NCI-H345 (cell line): ENCODE data around the gene ZC2HC1C.
"Not testable (repeated sequence)": the region's sequence is repeated elsewhere in the genome, so short reads cannot be mapped to it uniquely, and the experiment has no call there.

Source experiments
- DNase-seq: peaks from one replicate; lab custom pipeline; 2025; lab: John Stamatoyannopoulos, UW

ZC2HC1C gene

GRCh38 chr14:75059642-75060041 lies 9.8 kb upstream of the ZC2HC1C start:
- DNase-seq, result no peak

GRCh38 chr14:75060420-75060819 lies 9.0 kb upstream of the ZC2HC1C start:
- no peak for DNase-seq

- no peak for DNase-seq
Measured at GRCh38 chr14:75063013-75063412, 6.4 kb upstream of the ZC2HC1C start.

- peak; percentile 94 for DNase-seq
Measured at GRCh38 chr14:75063491-75064204, 5.8 kb upstream of the ZC2HC1C start, which contains the start of gene ACYP1. ACYP1 (minus strand) TSS chr14:75064024; CDS start chr14:75063553, 471 bp downstream.

GRCh38 chr14:75064205-75064567 lies 5.3 kb upstream of the ZC2HC1C start:
- DNase-seq, result no peak

GRCh38 chr14:75066691-75067090 lies 2.8 kb upstream of the ZC2HC1C start:
- no peak for DNase-seq

GRCh38 chr14:75067212-75067611 lies 2.2 kb upstream of the ZC2HC1C start:
- no peak for DNase-seq

- DNase-seq, result not testable (repeated sequence)
Measured at GRCh38 chr14:75067765-75068164, 1.7 kb upstream of the ZC2HC1C start.

- DNase-seq, result no peak
Measured at GRCh38 chr14:75068294-75069120, 934 bp upstream of the ZC2HC1C start.

- DNase-seq, result peak; percentile 56
Measured at GRCh38 chr14:75069811-75070145, 337 bp downstream of the ZC2HC1C start.

- DNase-seq, result no peak
Measured at GRCh38 chr14:75070383-75070782, 942 bp downstream of the ZC2HC1C start.

- DNase-seq, result no peak
Measured at GRCh38 chr14:75077794-75078193, 8.4 kb downstream of the ZC2HC1C start.

- no peak for DNase-seq
Measured at GRCh38 chr14:75079521-75079920, 10.1 kb downstream of the ZC2HC1C start.

GRCh38 chr14:75081660-75082229 lies 12.3 kb downstream of the ZC2HC1C start:
- DNase-seq, result no peak

- DNase-seq, result no peak
Measured at GRCh38 chr14:75083271-75083670, 13.8 kb downstream of the ZC2HC1C start.

- no peak for DNase-seq
Measured at GRCh38 chr14:75084513-75084912, 15.1 kb downstream of the ZC2HC1C start.

GRCh38 chr14:75088153-75088552 lies 18.7 kb downstream of the ZC2HC1C start:
- no peak for DNase-seq

- DNase-seq, result peak; percentile 53
Measured at GRCh38 chr14:75088566-75089373, 19.3 kb downstream of the ZC2HC1C start.

- DNase-seq, result no peak
Measured at GRCh38 chr14:75090353-75090752, 20.9 kb downstream of the ZC2HC1C start.

- no peak for DNase-seq
Measured at GRCh38 chr14:75091251-75091650, 21.8 kb downstream of the ZC2HC1C start.

GRCh38 chr14:75092698-75093097 lies 23.3 kb downstream of the ZC2HC1C start:
- DNase-seq, result no peak

GRCh38 chr14:75094896-75095295 lies 25.5 kb downstream of the ZC2HC1C start:
- no peak for DNase-seq
